ENCODE measurements around the gene SLC33A1.
"Not testable (repeated sequence)": the region's sequence is repeated elsewhere in the genome, so short reads cannot be mapped to it uniquely, and the experiment has no call there.

DNA sequence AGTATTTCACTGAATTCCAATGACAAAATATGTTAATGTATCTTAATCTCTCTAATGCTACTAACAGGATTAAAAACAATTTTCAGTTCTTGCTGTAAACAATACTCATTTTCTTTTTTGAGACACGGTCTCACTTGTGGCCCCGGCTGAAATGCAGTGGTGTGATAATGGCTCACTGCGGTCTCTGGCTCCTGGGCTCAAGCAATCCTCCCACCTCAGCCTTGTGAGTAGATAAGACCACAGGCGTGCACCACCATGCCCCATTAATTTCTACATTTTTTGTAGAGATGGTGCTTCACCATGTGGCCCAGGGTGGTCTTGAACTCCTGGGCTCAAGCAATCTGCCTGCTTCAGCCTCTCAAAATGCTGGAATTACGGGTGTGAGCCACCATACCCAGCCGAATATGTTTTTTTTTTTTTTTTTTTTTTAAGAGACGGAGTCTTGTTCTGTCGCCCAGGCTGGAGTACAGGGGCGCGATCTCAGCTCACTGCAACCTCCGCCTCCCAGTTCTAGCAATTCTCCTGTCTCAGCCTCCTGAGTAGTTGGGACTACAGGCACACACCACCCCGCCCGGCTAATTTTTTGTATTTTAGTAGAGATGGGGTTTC, 25.6 kb downstream of the SLC33A1 start:
- not testable (repeated sequence) for TF ChIP-seq POLR2A, POLR2AphosphoS5, EP300 (IDR thresholded peaks at IDR 0.05)
- TF ChIP-seq, protein P1, sequence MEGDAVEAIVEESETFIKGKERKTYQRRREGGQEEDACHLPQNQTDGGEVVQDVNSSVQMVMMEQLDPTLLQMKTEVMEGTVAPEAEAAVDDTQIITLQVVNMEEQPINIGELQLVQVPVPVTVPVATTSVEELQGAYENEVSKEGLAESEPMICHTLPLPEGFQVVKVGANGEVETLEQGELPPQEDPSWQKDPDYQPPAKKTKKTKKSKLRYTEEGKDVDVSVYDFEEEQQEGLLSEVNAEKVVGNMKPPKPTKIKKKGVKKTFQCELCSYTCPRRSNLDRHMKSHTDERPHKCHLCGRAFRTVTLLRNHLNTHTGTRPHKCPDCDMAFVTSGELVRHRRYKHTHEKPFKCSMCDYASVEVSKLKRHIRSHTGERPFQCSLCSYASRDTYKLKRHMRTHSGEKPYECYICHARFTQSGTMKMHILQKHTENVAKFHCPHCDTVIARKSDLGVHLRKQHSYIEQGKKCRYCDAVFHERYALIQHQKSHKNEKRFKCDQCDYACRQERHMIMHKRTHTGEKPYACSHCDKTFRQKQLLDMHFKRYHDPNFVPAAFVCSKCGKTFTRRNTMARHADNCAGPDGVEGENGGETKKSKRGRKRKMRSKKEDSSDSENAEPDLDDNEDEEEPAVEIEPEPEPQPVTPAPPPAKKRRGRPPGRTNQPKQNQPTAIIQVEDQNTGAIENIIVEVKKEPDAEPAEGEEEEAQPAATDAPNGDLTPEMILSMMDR (IDR thresholded peaks at IDR 0.05) = not testable (repeated sequence)

Data from upper lobe of left lung (tissue), 4 donors.